ENCODE measurements around the gene CDH23. TPM values are rescaled to one million over a fixed set of nuclear protein-coding genes. Genes with fewer than 3 reads are reported as not detected.
A peak's percentile ranks its signal among the peaks of the same experiment; 100 is the strongest.

Gene CDH23
- total RNA-seq, 1 donor from 2014 or later = not detected

GRCh38 chr10:71761541-71762113 lies 364.9 kb downstream of the CDH23 start:
- Mint-ChIP-seq H3K27me3 (ENCODE audit: low read depth) (peaks cover 10% of the 10 kb centered on the region), H3K4me1 (ENCODE audit: low read depth) (peaks cover 10% of the 10 kb centered on the region), H3K36me3 (ENCODE audit: low read depth) (no peaks in the 10 kb centered on the region), H3K9me3 (ENCODE audit: low read depth) (no peaks in the 10 kb centered on the region), H3K27ac (ENCODE audit: unreplicated experiment) (no peak overlapping the region), H3K4me3 (ENCODE audit: unreplicated experiment) (no peak overlapping the region)
- peak; percentile 10 for TF ChIP-seq CTCF (IDR thresholded peaks at IDR 0.05)
- DNase-seq (ENCODE audit: low spot score) = peak; percentile 81

- Mint-ChIP-seq H3K36me3 (ENCODE audit: low read depth) (no peaks in the 10 kb centered on the region), H3K9me3 (ENCODE audit: low read depth) (no peaks in the 10 kb centered on the region), H3K27ac (ENCODE audit: unreplicated experiment) (no peak overlapping the region), H3K27me3 (ENCODE audit: low read depth) (peaks cover 4% of the 10 kb centered on the region), H3K4me1 (ENCODE audit: low read depth) (peaks cover 17% of the 10 kb centered on the region), H3K4me3 (ENCODE audit: unreplicated experiment) (no peak overlapping the region)
- no peak for TF ChIP-seq CTCF (IDR thresholded peaks at IDR 0.05)
- DNase-seq (ENCODE audit: low spot score) = peak; percentile 54
Measured at GRCh38 chr10:71762324-71762723, 365.6 kb downstream of the CDH23 start.

GRCh38 chr10:71763352-71764127 lies 366.8 kb downstream of the CDH23 start:
- no peak for DNase-seq (ENCODE audit: low spot score)
- no peak for TF ChIP-seq CTCF (IDR thresholded peaks at IDR 0.05)
- Mint-ChIP-seq H3K4me1 (ENCODE audit: low read depth) (peaks cover 24% of the 10 kb centered on the region), H3K36me3 (ENCODE audit: low read depth) (no peaks in the 10 kb centered on the region), H3K9me3 (ENCODE audit: low read depth) (no peaks in the 10 kb centered on the region), H3K4me3 (ENCODE audit: unreplicated experiment) (no peak overlapping the region), H3K27ac (ENCODE audit: unreplicated experiment) (no peak overlapping the region), H3K27me3 (ENCODE audit: low read depth) (peaks cover 3% of the 10 kb centered on the region)

- H3K27me3 Mint-ChIP-seq (ENCODE audit: low read depth) = peaks cover 3% of the 10 kb centered on the region
Measured at GRCh38 chr10:71765176-71765904, 368.6 kb downstream of the CDH23 start.

More at GRCh38 chr10:71765176-71765904, 368.6 kb downstream of the CDH23 start:
- no peak for TF ChIP-seq CTCF (IDR thresholded peaks at IDR 0.05)
- Mint-ChIP-seq H3K36me3 (ENCODE audit: low read depth) (no peaks in the 10 kb centered on the region), H3K27ac (ENCODE audit: unreplicated experiment) (no peak overlapping the region), H3K9me3 (ENCODE audit: low read depth) (no peaks in the 10 kb centered on the region), H3K4me1 (ENCODE audit: low read depth) (peaks cover 24% of the 10 kb centered on the region), H3K4me3 (ENCODE audit: unreplicated experiment) (no peak overlapping the region)
- peak; percentile 76 for DNase-seq (ENCODE audit: low spot score)
